ENCODE measurements around the gene RAB3B.

- no peak for TF ChIP-seq POLR2A (IDR thresholded peaks at IDR 0.05)
- TF ChIP-seq POLR2AphosphoS5 (IDR thresholded peaks at IDR 0.05), result no peak
- TF ChIP-seq CTCF (IDR thresholded peaks at IDR 0.05), result no peak
- no peak for TF ChIP-seq EP300 (IDR thresholded peaks at IDR 0.05; ENCODE audit: low read depth)
Measured at GRCh38 chr1:51927029-51927428, 63.5 kb downstream of the RAB3B start.

Measured in transverse colon (tissue), 4 donors.